Endothelial cell of umbilical vein (primary cell): Measurements from ENCODE around the gene ATG10.

ENCODE experiments used
- EZH2 ChIP-seq: IDR thresholded peaks from 2 replicates; pipeline ENCODE4 v1.6.1; 2012; ENCODE audit warnings: borderline replicate concordance, low read depth, mild to moderate bottlenecking, moderate library complexity, low read length, inconsistent platforms; ENCODE audit not compliant: severe bottlenecking
- FOS ChIP-seq: IDR thresholded peaks from 2 replicates; pipeline ENCODE4 v1.6.1; 2011; ENCODE audit warnings: mild to moderate bottlenecking, low read length, moderate library complexity, borderline replicate concordance; ENCODE audit not compliant: insufficient read depth
- GATA2 ChIP-seq: IDR thresholded peaks from 2 replicates; pipeline ENCODE4 v1.7.0; 2011; ENCODE audit warnings: low read depth, mild to moderate bottlenecking, moderate library complexity, mixed read lengths, low read length; ENCODE audit not compliant: insufficient read length, insufficient read depth
- POLR2A ChIP-seq: IDR thresholded peaks from 2 replicates; pipeline ENCODE4 v1.6.1; 2012; ENCODE audit warnings: low read depth, mild to moderate bottlenecking, control low read depth, low read length
- POLR2AphosphoS5 ChIP-seq: IDR thresholded peaks from 2 replicates; pipeline ENCODE4 v1.6.1; 2012; ENCODE audit warnings: low read depth, mild to moderate bottlenecking, control low read depth, low read length, moderate library complexity; ENCODE audit not compliant: insufficient read depth
- TF ChIP-seq, protein P1 (sequence below), 2 donors: IDR thresholded peaks; 1 replicate in 1 of 2; 2 replicates in 1 of 2; pipeline ENCODE4 v1.5.1; 2011; ENCODE audit warnings: low read length in 2 of 2, mild to moderate bottlenecking in 2 of 2, moderate library complexity in 2 of 2, control low read depth in 1 of 2, inconsistent platforms in 1 of 2, low read depth in 1 of 2; ENCODE audit not compliant: insufficient read depth in 1 of 2; ENCODE audit errors: extremely low read depth in 1 of 2

DNA sequence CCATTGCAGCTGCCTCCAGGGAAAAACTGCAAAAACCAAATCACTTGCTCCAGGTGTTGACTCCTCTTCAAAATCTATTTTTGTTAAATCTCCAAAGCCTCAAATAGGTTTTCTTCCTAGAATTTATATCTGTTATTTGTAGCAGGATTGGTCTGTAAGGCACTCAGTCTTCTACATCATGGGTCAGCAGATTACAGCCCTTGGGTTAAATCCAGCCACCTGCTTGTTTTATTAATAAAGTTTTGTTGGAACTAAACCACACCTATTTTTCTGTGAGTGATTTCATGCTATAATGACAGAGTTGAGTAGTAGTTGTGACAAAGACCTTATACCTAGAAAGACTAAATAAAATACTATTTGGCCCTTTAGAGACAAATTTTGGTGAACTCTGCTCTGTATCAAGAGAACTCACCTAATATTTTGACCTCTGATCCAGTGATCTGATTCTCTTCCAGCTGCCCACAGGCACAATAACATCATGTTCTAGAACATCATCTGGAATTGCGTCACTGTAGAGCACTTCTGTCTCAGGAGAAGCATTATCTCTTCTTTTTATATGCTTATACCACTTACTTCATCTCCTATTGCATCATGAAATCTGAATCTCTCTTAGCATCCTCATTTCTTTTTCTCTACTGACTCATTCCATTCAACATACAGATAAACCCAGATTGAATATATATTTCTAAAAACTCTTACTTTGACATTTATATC lies 176.2 kb downstream of the ATG10 start:
- TF ChIP-seq POLR2AphosphoS5 (no peak), POLR2A (no peak), EZH2 (no peak), GATA2 (no peak), FOS (no peak)
- TF ChIP-seq, protein P1, sequence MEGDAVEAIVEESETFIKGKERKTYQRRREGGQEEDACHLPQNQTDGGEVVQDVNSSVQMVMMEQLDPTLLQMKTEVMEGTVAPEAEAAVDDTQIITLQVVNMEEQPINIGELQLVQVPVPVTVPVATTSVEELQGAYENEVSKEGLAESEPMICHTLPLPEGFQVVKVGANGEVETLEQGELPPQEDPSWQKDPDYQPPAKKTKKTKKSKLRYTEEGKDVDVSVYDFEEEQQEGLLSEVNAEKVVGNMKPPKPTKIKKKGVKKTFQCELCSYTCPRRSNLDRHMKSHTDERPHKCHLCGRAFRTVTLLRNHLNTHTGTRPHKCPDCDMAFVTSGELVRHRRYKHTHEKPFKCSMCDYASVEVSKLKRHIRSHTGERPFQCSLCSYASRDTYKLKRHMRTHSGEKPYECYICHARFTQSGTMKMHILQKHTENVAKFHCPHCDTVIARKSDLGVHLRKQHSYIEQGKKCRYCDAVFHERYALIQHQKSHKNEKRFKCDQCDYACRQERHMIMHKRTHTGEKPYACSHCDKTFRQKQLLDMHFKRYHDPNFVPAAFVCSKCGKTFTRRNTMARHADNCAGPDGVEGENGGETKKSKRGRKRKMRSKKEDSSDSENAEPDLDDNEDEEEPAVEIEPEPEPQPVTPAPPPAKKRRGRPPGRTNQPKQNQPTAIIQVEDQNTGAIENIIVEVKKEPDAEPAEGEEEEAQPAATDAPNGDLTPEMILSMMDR (IDR thresholded peaks at IDR 0.05; ENCODE audit: extremely low read depth in 1 of 2, insufficient read depth in 1 of 2, low read depth in 1 of 2, low read length in 2 of 2) = no peak
